ENCODE measurements around the gene ZNF536. TPM values are rescaled to one million over a fixed set of nuclear protein-coding genes. Genes with fewer than 3 reads are reported as not detected.
"Not testable (repeated sequence)": the region's sequence is repeated elsewhere in the genome, so short reads cannot be mapped to it uniquely, and the experiment has no call there.

The ZNF536 gene
- total RNA-seq, 1 experiment from 2014 or later: not detected

DNA sequence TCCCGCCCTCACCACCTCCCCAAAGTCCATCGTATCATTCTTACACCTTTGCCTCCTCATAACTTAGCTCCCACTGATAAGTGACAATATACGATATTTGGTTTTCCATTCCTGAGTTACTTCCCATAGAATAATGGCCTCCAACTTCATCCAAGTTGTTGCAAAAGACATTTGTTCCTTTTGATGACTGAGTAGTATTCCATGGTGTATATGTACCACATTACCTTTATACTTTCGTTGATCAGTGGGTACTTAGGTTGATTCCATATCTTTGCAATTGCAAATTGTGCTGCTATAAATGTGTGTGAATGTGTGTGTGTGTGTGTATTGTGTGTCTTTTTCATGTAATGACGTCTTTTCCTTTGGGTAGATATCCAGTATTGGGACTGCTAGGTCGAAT is 109.6 kb downstream of the ZNF536 start:
- no peak for DNase-seq (ENCODE audit: low spot score)

GRCh38 chr19:30482956-30483355 is 110.8 kb downstream of the ZNF536 start:
- no peak for DNase-seq (ENCODE audit: low spot score)

- not testable (repeated sequence) for DNase-seq (ENCODE audit: low spot score)
Observed at GRCh38 chr19:30486250-30486649, 114.1 kb downstream of the ZNF536 start.

- DNase-seq (ENCODE audit: low spot score): no peak
Observed at GRCh38 chr19:30487178-30487577, 115.0 kb downstream of the ZNF536 start.

DNA sequence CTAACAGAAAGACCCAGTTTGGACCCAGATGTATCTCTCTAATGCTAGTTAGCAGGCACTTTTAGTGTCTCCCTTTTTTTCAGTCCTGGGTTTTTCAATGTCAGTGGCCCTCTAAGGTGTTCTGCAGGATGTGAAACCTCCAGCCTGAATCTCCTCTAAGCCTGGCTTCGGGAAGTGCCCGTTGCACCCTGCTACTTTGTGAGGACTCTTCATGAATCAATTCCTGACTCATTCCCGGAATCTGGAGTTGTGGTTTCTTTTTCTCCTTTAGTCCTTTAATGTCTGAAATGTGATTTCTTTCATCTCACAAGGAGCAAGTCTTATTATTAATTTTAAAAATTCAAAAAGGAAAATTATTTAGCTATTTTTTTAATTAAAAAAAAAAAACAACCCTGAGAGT is 116.0 kb downstream of the ZNF536 start:
- DNase-seq (ENCODE audit: low spot score): no peak

- no peak for DNase-seq (ENCODE audit: low spot score)
Observed at GRCh38 chr19:30490760-30491159, 118.6 kb downstream of the ZNF536 start.

DNA sequence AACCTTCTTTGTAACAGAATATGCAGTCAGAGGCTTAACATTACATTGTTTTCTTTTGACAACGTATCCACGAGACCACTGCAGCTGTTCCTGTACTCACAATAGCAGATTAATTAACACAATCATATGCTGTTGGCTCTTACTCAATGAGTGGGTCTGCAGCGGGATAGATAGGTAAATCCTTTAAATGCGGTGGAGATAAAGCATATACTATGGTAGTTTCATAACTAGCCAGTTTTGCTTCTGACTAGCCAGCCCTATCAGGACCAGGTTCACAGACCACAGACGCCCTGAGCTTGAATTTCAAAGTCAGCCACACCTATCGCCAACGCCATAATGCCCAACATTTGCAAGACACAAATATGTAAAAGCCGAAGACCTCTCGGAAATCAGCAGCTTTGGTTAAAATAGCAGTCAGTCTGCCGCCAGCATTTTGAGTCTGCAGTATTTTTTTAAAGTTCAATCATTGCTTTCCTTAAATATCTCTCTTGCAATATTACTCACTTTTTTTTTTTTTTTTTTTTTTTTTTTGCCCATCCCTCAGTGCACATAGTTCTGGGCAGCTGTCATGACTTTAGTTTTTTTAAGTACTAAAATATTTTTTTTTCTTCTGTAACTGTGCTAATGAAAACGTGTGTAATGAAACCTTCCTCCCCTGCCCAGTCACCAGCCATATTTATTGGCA is 120.5 kb downstream of the ZNF536 start:
- DNase-seq (ENCODE audit: low spot score): no peak

DNA sequence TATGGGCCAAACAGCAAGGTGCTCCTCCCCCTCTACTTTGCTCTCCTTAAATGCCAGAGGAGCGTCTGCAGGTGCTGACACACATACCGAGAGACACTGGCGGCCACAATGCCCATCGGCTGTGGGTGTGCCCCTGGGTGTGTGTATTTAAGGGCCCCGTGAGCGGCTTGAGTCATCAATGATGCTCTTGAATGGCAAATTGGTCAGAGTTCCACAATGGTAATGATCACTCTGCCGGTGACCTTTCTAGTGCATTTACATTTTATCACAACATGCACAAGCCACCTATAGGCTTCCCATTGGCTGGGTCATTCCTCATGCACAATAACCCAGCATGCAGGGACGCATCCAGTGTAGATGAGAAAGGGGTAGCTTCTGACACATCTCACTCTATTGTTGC is 124.8 kb downstream of the ZNF536 start:
- DNase-seq (ENCODE audit: low spot score): no peak

DNA sequence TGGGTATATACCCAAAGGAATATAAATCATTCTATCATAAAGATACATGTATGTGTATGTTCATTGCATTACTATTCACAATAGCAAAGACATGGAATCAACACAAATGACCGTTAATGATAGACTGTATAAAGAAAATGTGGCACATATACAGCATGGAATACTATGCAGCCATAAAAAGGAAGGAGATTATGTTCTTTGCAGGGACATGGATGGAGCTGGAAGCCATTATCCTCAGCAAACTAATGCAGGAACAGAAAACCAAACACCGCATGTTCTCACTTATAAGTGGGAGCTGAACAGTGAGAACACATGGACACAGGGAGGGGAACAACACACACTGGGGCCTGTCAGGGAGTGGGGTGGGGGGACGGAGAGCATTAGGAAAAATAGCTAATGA is 125.9 kb downstream of the ZNF536 start:
- not testable (repeated sequence) for DNase-seq (ENCODE audit: low spot score)

GRCh38 chr19:30498707-30499106 is 126.5 kb downstream of the ZNF536 start:
- no peak for DNase-seq (ENCODE audit: low spot score)

GRCh38 chr19:30504272-30504671 is 132.1 kb downstream of the ZNF536 start:
- no peak for DNase-seq (ENCODE audit: low spot score)

DNA sequence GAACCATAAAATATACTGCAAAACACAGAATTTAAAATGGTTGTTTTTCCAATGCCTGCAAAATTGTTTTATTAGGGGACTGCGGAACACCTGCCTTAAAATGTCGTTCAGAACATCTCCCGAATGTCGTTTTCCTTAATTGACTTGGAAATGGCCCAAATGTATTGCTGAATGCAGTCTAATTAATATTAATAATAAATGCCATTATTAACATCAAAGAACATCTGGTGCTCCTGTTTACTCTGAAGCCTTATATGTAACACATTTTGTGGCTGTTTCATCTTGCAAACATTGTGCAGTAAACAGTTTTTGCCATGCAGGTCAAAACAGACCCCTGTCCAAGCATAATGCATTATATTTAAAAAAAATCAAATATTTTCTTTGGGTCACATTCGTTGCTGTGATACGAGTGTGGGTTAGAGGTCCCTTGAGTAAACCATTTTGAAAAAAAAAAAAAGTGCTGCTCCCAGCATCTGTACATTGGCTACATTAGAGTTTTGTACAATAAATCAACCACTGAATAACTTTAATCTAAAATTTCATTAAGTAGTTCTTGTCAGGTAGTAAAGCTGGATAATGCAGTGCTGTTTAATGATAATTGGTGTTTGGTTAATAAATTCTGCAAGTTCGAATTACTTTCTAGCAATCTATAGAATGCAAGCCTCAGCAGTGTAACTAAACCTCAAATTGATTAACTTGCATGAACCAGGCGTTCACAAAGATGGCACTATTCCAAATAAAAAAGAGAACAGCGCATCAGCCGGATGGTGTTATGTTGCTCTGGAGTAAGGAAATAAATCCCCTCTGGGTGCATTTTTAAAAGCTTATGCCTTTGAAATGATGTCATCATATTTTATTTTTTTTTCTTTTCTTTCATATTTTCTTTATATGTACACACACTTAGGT is 140.2 kb downstream of the ZNF536 start:
- DNase-seq (ENCODE audit: low spot score): no peak

GRCh38 chr19:30513082-30513411 is 140.9 kb downstream of the ZNF536 start:
- DNase-seq (ENCODE audit: low spot score): no peak

- no peak for DNase-seq (ENCODE audit: low spot score)
Observed at GRCh38 chr19:30516111-30516510, 143.9 kb downstream of the ZNF536 start.

- no peak for DNase-seq (ENCODE audit: low spot score)
Observed at GRCh38 chr19:30516531-30516930, 144.3 kb downstream of the ZNF536 start.

GRCh38 chr19:30518965-30519606 is 146.9 kb downstream of the ZNF536 start:
- DNase-seq (ENCODE audit: low spot score): no peak

DNA sequence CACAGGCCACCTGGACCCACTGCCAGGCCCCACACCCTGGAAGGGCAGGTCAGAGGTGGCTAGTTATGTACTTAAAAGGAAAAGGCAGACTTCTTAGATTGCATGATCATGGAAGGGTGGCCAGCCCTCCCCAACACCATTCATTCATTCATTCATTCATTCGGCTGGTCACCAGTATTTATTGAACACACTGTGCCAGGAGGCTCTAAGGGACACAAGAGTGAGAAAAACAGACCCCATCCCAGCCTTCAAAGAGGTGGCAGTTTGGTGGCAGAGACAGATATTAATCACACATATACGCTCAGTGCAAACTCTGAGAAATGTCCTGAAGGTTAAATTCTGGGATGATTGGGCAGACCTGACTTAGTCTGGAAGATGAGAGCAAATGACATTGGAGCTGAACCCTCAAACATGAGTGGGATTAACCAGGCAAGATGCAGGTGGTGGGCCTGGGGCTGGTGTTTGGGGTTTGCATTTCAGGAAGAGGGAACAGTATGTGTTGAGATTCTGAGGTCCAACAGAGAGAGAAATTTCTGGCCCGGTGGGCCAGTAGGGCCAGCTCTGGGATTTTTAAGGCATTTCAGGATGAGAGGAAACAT is 147.5 kb downstream of the ZNF536 start:
- DNase-seq (ENCODE audit: low spot score): no peak

GRCh38 chr19:30520735-30521479 is 148.7 kb downstream of the ZNF536 start:
- no peak for DNase-seq (ENCODE audit: low spot score)

DNA sequence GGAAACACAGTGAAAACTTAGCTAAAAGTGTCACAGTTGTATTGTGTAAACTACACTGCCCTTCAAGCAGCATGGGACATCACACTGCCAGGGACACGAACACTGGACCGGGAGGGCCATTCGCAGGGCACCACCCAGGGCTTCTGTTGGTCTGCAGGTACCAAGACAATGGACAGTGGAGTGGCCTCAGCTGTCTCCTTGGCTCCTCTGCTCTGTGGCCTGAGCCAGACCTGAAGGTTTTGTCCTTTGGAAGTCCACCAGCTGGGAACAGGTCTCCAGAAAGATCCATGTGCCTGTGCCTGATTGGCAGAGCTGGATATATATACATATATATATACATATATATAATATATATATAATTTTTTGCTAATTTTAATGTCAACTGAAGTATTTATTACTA is 149.8 kb downstream of the ZNF536 start:
- no peak for DNase-seq (ENCODE audit: low spot score)

- no peak for DNase-seq (ENCODE audit: low spot score)
Observed at GRCh38 chr19:30522341-30522740, 150.2 kb downstream of the ZNF536 start.

DNA sequence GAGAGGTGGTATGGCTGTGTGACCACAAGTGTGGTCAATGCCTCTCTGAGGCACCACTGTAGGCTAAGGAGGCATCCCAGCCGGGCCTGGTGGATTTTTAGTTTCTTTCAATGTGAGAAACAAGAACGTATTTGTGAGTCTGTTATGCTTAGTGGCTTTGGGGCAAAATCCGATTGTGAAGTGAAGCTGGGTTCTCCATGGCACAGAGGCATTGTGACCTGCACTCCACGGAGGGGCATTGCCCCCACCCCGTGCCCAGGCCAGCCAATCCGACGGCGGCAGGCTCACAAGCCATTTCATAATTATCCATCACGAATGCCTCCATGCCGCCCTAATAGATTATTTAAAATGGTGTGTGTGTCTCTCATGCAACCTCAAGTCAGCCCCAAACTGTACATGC is 151.6 kb downstream of the ZNF536 start:
- DNase-seq (ENCODE audit: low spot score): no peak

GRCh38 chr19:30525383-30525782 is 153.2 kb downstream of the ZNF536 start:
- DNase-seq (ENCODE audit: low spot score): no peak

All from A172 (cell line).